Fibroblast of lung (primary cell): ENCODE measurements around the gene AKNA. TPM values are rescaled to one million over a fixed set of nuclear protein-coding genes. Genes with fewer than 3 reads are reported as not detected.

Source experiments
- DNase-seq, 2 donors: peaks; one replicate each; pipeline versions ENCODE4 v3.0.0 to v3.0.0-alpha.2; 2010; ENCODE audit warnings: low read depth in 2 of 2
- H2AFZ ChIP-seq: 2 replicates; pipeline ENCODE4 v1.5.1; 2012; ENCODE audit warnings: low read length, control low read depth, inconsistent platforms
- H3K27ac ChIP-seq: 2 replicates; pipeline ENCODE4 v1.5.1; 2011; ENCODE audit warnings: low read length, control low read depth; ENCODE audit not compliant: insufficient read depth
- H3K27me3 ChIP-seq: 2 replicates; pipeline ENCODE4 v1.5.1; 2011; ENCODE audit warnings: mild to moderate bottlenecking, low read length; ENCODE audit not compliant: control insufficient read depth, insufficient read depth
- H3K36me3 ChIP-seq: 2 replicates; pipeline ENCODE4 v1.5.1; 2011; ENCODE audit warnings: low read length; ENCODE audit not compliant: control insufficient read depth, insufficient read depth
- H3K4me1 ChIP-seq: 2 replicates; pipeline ENCODE4 v1.5.1; 2011; ENCODE audit warnings: low read length; ENCODE audit not compliant: control insufficient read depth, insufficient read depth; ENCODE audit errors: extremely low read depth
- H3K4me2 ChIP-seq: 2 replicates; pipeline ENCODE4 v1.5.1; 2011; ENCODE audit warnings: low read length, control low read depth; ENCODE audit not compliant: insufficient read depth; ENCODE audit errors: extremely low read depth
- H3K4me3 ChIP-seq, 4 experiments: fragments of 200-600 bp in 1 of 4; sonication (generic) in 1 of 4; replicated peaks in 1 of 4; 2 replicates each; pipeline ENCODE4 v1.5.1; 2011 to 2016; ENCODE audit warnings: low read length in 4 of 4, low read depth in 3 of 4, mild to moderate bottlenecking in 3 of 4, control low read depth in 2 of 4, inconsistent platforms in 1 of 4, mixed read lengths in 1 of 4; ENCODE audit not compliant: insufficient read depth in 1 of 4; ENCODE audit errors: control extremely low read depth in 1 of 4
- H3K79me2 ChIP-seq: 2 replicates; pipeline ENCODE4 v1.5.1; 2012; ENCODE audit warnings: mild to moderate bottlenecking, low read length, inconsistent platforms; ENCODE audit not compliant: control insufficient read depth, insufficient read depth
- H3K9ac ChIP-seq: 2 replicates; pipeline ENCODE4 v1.5.1; 2011; ENCODE audit warnings: mild to moderate bottlenecking, low read length, control low read depth; ENCODE audit not compliant: insufficient read depth
- H3K9me3 ChIP-seq: 2 replicates; pipeline ENCODE4 v1.5.1; 2012; ENCODE audit warnings: low read depth, low read length; ENCODE audit not compliant: control insufficient read depth, insufficient read depth
- H4K20me1 ChIP-seq: 2 replicates; pipeline ENCODE4 v1.5.1; 2011; ENCODE audit warnings: low read length; ENCODE audit not compliant: control insufficient read depth, insufficient read depth; ENCODE audit errors: extremely low read depth
- EZH2 ChIP-seq: IDR thresholded peaks from 2 replicates; pipeline ENCODE4 v1.5.1; 2012; ENCODE audit warnings: low read length, control low read depth, mild to moderate bottlenecking; ENCODE audit errors: missing control alignments
- polyA plus RNA-seq, 2 donors: library from polyadenylated mRNA; depleted of rRNA in 1 of 2; stranded (reverse) in 1 of 2; unstranded in 1 of 2; fragments of >200 nt; gene quantifications; 2 replicates each; pipeline ENCODE4 v1.2.1, GENCODE V29; 2011 to 2012; ENCODE audit warnings: missing spikeins in 1 of 2
- total RNA-seq: library from RNA; depleted of rRNA; stranded (reverse); fragments of >200 nt; gene quantifications from 2 replicates; pipeline ENCODE4 v1.2.1, GENCODE V29; 2014
- TF ChIP-seq, protein P1 (sequence below), 2 donors: IDR thresholded peaks in 1 of 2; conservative IDR thresholded peaks in 1 of 2; 1 replicate in 1 of 2; 2 replicates in 1 of 2; pipeline ENCODE4 v1.5.1; 2011 to 2012; ENCODE audit warnings: low read length in 2 of 2, control low read depth in 1 of 2, inconsistent platforms in 1 of 2, low read depth in 1 of 2, mild to moderate bottlenecking in 1 of 2

AKNA gene
- total and polyA plus RNA-seq, 2 donors (not counting 1 experiment from before 2014, with no cell fraction given), result 5.6 to 19.3 TPM

DNA sequence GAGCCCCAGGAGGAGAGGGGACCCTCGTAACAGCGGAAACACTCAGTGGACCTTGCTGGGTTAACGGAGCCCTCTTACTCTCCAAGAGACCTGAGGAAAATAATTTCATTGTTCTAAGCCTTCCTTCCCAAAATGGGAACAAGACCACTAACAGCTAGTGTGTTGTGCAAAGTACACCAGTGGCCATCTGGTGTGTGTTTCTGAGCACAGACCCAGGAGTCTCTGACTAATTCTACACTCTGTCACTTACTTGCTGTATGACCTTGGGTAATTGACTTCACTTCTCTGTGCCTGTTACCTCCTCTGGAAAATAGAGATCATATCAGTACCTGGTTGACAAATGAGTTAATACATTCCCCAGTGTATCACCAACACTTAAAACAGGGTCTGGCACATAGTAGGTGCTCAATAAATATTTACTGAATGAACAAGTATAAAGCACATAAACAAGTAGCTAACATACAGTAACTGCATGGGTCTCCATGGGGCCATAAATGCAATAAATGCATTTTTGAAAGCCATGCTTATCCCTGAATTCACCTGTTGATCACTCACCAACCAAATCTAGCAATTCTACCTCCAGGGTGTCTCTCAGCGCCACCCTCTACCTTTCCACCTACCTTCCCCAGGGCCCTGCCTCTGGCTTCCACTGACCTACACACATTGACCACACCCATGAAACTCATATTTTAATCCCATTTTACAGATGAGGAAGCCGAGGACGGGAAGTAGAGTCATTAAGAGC, 44.7 kb upstream of the AKNA start:
- Histone ChIP-seq H2AFZ (no peak overlapping the region), H3K27ac (no peak overlapping the region), H3K4me2 (no peak overlapping the region), H3K4me3 (no peak overlapping the region), H3K27me3 (peaks cover 14% of the 10 kb centered on the region), H4K20me1 (no peaks in the 10 kb centered on the region), H3K79me2 (no peaks in the 10 kb centered on the region), H3K4me1 (no peaks in the 10 kb centered on the region), H3K9ac (no peak overlapping the region), H3K9me3 (no peaks in the 10 kb centered on the region), H3K36me3 (no peaks in the 10 kb centered on the region)
- TF ChIP-seq, protein P1, sequence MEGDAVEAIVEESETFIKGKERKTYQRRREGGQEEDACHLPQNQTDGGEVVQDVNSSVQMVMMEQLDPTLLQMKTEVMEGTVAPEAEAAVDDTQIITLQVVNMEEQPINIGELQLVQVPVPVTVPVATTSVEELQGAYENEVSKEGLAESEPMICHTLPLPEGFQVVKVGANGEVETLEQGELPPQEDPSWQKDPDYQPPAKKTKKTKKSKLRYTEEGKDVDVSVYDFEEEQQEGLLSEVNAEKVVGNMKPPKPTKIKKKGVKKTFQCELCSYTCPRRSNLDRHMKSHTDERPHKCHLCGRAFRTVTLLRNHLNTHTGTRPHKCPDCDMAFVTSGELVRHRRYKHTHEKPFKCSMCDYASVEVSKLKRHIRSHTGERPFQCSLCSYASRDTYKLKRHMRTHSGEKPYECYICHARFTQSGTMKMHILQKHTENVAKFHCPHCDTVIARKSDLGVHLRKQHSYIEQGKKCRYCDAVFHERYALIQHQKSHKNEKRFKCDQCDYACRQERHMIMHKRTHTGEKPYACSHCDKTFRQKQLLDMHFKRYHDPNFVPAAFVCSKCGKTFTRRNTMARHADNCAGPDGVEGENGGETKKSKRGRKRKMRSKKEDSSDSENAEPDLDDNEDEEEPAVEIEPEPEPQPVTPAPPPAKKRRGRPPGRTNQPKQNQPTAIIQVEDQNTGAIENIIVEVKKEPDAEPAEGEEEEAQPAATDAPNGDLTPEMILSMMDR (conservative IDR thresholded peaks at IDR 0.05 in 1 of 2, IDR thresholded peaks at IDR 0.05 in 1 of 2; ENCODE audit: low read depth in 1 of 2, low read length in 2 of 2), result no peak
- no peak for TF ChIP-seq EZH2
- no peak for DNase-seq

DNA sequence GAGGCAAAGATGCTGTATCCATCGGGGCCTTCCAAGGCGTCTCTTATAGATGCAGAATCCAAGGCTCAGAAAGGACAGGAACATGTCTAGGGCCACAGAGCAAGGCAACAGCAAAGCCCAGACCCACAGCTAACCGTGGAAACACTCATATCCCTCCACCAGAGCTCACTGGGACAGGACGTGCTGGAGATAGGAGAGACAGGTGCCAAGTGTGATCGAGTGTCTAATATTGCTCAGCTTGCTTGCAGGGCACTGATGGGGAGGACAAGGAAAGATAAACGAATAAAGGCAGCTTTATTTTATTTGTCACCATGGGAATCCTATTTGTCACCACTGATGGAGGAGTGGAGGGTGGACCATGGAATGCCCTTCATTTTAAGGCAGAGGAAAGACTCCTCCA, 44.0 kb upstream of the AKNA start:
- H3K79me2 ChIP-seq, result no peaks in the 10 kb centered on the region
- no peak overlapping the region for H3K4me3 ChIP-seq
- no peaks in the 10 kb centered on the region for H4K20me1 ChIP-seq
- no peak overlapping the region for H3K4me2 ChIP-seq
- TF ChIP-seq, protein P1 (conservative IDR thresholded peaks at IDR 0.05 in 1 of 2, IDR thresholded peaks at IDR 0.05 in 1 of 2; ENCODE audit: low read depth in 1 of 2, low read length in 2 of 2), result no peak
- no peak for TF ChIP-seq EZH2
- H3K9ac ChIP-seq, result no peak overlapping the region
- H3K9me3 ChIP-seq, result no peaks in the 10 kb centered on the region
- H3K27ac ChIP-seq, result no peak overlapping the region
- H3K36me3 ChIP-seq, result no peaks in the 10 kb centered on the region
- no peak overlapping the region for H2AFZ ChIP-seq
- H3K4me1 ChIP-seq, result no peaks in the 10 kb centered on the region
- DNase-seq, result no peak
- peaks cover 15% of the 10 kb centered on the region for H3K27me3 ChIP-seq

DNA sequence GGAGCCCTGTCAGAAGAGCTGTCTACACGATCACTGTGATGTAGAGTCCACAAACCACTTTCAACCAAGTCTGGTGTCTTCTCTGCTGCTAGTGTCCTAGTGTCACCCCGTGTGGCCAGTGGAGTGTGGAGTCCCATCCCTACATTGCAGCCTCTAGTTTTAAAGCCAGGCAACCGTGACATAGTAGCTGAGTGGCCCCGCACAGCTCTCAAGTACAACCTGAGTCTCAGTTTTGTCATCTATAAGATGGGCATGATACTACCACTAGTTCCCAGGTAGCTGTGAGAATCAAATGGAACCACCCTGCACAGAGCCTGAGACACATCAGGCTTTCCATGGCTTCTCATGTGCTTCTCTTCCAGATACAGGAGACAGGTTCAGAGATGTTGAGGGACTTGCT, 43.2 kb upstream of the AKNA start:
- Histone ChIP-seq H3K4me3 (no peak overlapping the region), H3K4me1 (no peaks in the 10 kb centered on the region), H2AFZ (no peak overlapping the region), H3K9ac (no peak overlapping the region), H3K9me3 (no peaks in the 10 kb centered on the region), H4K20me1 (no peaks in the 10 kb centered on the region), H3K36me3 (no peaks in the 10 kb centered on the region), H3K4me2 (no peak overlapping the region), H3K79me2 (no peaks in the 10 kb centered on the region), H3K27ac (no peak overlapping the region), H3K27me3 (peaks cover 15% of the 10 kb centered on the region)
- DNase-seq, result no peak
- TF ChIP-seq, protein P1 (conservative IDR thresholded peaks at IDR 0.05 in 1 of 2, IDR thresholded peaks at IDR 0.05 in 1 of 2; ENCODE audit: low read depth in 1 of 2, low read length in 2 of 2), result no peak
- TF ChIP-seq EZH2, result no peak
